Measurements from ENCODE around the gene CRISP3. TPM values are rescaled to one million over a fixed set of nuclear protein-coding genes. Genes with fewer than 3 reads are reported as not detected.
A peak's percentile ranks its signal among the peaks of the same experiment; 100 is the strongest.

The CRISP3 gene
- total and polyA plus RNA-seq, 9 of the 15 experiments (the other 6 are each of a cell fraction or from before 2014, with no cell fraction given), result 0.21 to 2.0 (median 0.58) TPM

DNA sequence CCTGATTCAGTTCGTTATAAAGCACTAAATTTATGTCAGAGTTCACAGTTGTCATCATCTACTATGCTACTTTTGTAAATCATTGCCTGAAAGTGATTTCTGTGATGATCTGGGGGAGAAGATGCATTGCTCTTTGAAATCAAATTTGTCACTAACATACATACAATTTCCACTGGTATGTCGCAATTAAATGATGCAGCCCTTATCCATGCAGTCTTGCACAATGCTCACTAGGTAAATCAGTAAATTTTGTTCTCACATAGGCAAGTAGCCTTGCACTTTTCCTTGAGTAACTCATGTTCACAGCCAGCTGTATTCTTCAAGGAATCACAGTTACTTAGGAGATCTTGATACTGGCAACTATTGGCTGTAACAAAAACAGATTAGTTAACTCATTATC is 51.7 kb downstream of the CRISP3 start:
- H3K36me3 ChIP-seq (ENCODE audit: control insufficient read depth, insufficient read depth, low read length), result no peaks in the 10 kb centered on the region
- no peak overlapping the region for H3K4me3 ChIP-seq
- H3K27ac ChIP-seq (ENCODE audit: extremely low read depth, low read depth, low read length), result no peak overlapping the region
- no peaks in the 10 kb centered on the region for H3K4me1 ChIP-seq (replicated peaks in 1 of 2; ENCODE audit: control insufficient read depth in 2 of 2, insufficient read depth in 2 of 2, low read length in 2 of 2)
- in situ Hi-C loops (cut with MboI) (no loop called here), intact Hi-C loops (cut with micrococcal nuclease) (no loop called here)
- H2AFZ ChIP-seq (ENCODE audit: low read depth, low read length), result no peak overlapping the region
- ATAC-seq (no peak), DNase-seq (ENCODE audit: extremely low read depth in 1 of 4, low spot score in 3 of 4) (no peak), FAIRE-seq (no peak)
- POLR2A ChIA-PET, result no interaction called here
- H3K27me3 ChIP-seq (ENCODE audit: control insufficient read depth in 2 of 2, insufficient read depth in 2 of 2, low read length in 2 of 2), result no peaks in the 10 kb centered on the region
- TF ChIP-seq ZNF507 (tag; conservative IDR thresholded peaks at IDR 0.05) (no peak), CEBPG (CRISPR knock-in tag; IDR thresholded peaks at IDR 0.05) (peak; percentile 21; the same call in 1 of the 2 replicates), CEBPG (tag; conservative IDR thresholded peaks at IDR 0.05 in 1 of 2, IDR thresholded peaks at IDR 0.05 in 1 of 2) (peak; percentile 45 to 62; a peak in 2 of 4 replicates), TRIM24 (IDR thresholded peaks at IDR 0.05) (peak; percentile 28 to 40; a peak in 1 of 4 replicates), CEBPB (tag; IDR thresholded peaks at IDR 0.05) (peak; percentile 94), PCBP1 (IDR thresholded peaks at IDR 0.05; ENCODE audit: low read depth, low read length, poor library complexity, severe bottlenecking) (no peak)
- no peaks in the 10 kb centered on the region for H3K79me2 ChIP-seq (ENCODE audit: control insufficient read depth, insufficient read depth, low read length)
- H3K9me1 ChIP-seq (ENCODE audit: control insufficient read depth, insufficient read depth, low read length), result no peaks in the 10 kb centered on the region
- no TSS peak for BruUV-seq (replicated peaks)
- no peaks in the 10 kb centered on the region for H4K20me1 ChIP-seq (replicated peaks; ENCODE audit: control insufficient read depth, insufficient read depth, low read length)
- 38% methylated on average over 2 of the region's 2 CpGs for WGBS (ENCODE audit: insufficient coverage, low coverage, missing lambda C conversion rate)
- H3K9me3 ChIP-seq (replicated peaks; ENCODE audit: control insufficient read depth, insufficient read depth, low read depth, low read length), result peaks cover 13% of the 10 kb centered on the region
- no peak overlapping the region for H3K4me2 ChIP-seq (ENCODE audit: insufficient read depth, low read length)
- H3K9ac ChIP-seq (ENCODE audit: insufficient read depth in 1 of 2, low read depth in 2 of 2, low read length in 2 of 2), result no peak overlapping the region
- CTCF ChIA-PET (ENCODE audit: low intra/inter-chr PET ratio), result no interaction called here

Other genes with a start within 250 kb of the CRISP3 start
Only the 7 nearest of the 8 such genes appear.
- not detected in 2 replicates for gene C6orf141, start 193.7 kb downstream of the CRISP3 start, total RNA-seq (2014; rRNA removed)
- gene C6orf141, start 193.7 kb downstream of the CRISP3 start, total RNA-seq (2014; rRNA removed; fragmentation: Illumina TruSeq; extraction: Trizol), result not detected in 2 replicates
- gene C6orf141, start 193.7 kb downstream of the CRISP3 start, total RNA-seq (2015; rRNA removed; fragmentation: Illumina TruSeq; extraction: Trizol), result not detected in 2 replicates
- not detected in 2 replicates for gene C6orf141, start 193.7 kb downstream of the CRISP3 start, total RNA-seq (2021)
- not detected in 2 replicates for gene C6orf141, start 193.7 kb downstream of the CRISP3 start, polyA plus RNA-seq (2011; rRNA removed)
- not detected in 2 replicates for gene C6orf141, start 193.7 kb downstream of the CRISP3 start, polyA plus RNA-seq (2014; fragmentation: Illumina TruSeq; extraction: Trizol)
- gene C6orf141, start 193.7 kb downstream of the CRISP3 start, polyA plus RNA-seq (2014; fragmentation: Nextera tagmentation; extraction: Ambion mirVana), result not detected
- gene C6orf141, start 193.7 kb downstream of the CRISP3 start, polyA plus RNA-seq (2014; rRNA removed), result not detected in 2 replicates
- gene RHAG, start 107.5 kb downstream of the CRISP3 start, total RNA-seq (2014; rRNA removed), result 290 and 296 TPM in 2 replicates
- 505 and 540 TPM in 2 replicates for gene RHAG, start 107.5 kb downstream of the CRISP3 start, total RNA-seq (2014; rRNA removed; fragmentation: Illumina TruSeq; extraction: Trizol)
- gene RHAG, start 107.5 kb downstream of the CRISP3 start, total RNA-seq (2015; rRNA removed; fragmentation: Illumina TruSeq; extraction: Trizol), result 394 and 412 TPM in 2 replicates
- 327 and 345 TPM in 2 replicates for gene RHAG, start 107.5 kb downstream of the CRISP3 start, total RNA-seq (2021)
- gene RHAG, start 107.5 kb downstream of the CRISP3 start, polyA plus RNA-seq (2011; rRNA removed), result 900 and 1,096 TPM in 2 replicates
- 433 and 532 TPM in 2 replicates for gene RHAG, start 107.5 kb downstream of the CRISP3 start, polyA plus RNA-seq (2014; fragmentation: Illumina TruSeq; extraction: Trizol)
- 1,000 to 10,000 TPM; 1,125 to 1,202 TPM for gene RHAG, start 107.5 kb downstream of the CRISP3 start, polyA plus RNA-seq (2014; fragmentation: Nextera tagmentation; extraction: Ambion mirVana)
- 359 and 423 TPM in 2 replicates for gene RHAG, start 107.5 kb downstream of the CRISP3 start, polyA plus RNA-seq (2014; rRNA removed)
- not detected in 2 replicates for gene CRISP2, start 30.8 kb downstream of the CRISP3 start, total RNA-seq (2014; rRNA removed)
- gene CRISP2, start 30.8 kb downstream of the CRISP3 start, total RNA-seq (2014; rRNA removed; fragmentation: Illumina TruSeq; extraction: Trizol), result 0.13 TPM in 1 of 2 replicates, not detected in the other
- gene CRISP2, start 30.8 kb downstream of the CRISP3 start, total RNA-seq (2015; rRNA removed; fragmentation: Illumina TruSeq; extraction: Trizol), result not detected in 2 replicates
- not detected in 2 replicates for gene CRISP2, start 30.8 kb downstream of the CRISP3 start, total RNA-seq (2021)
- 0.07 TPM in 1 of 2 replicates, not detected in the other for gene CRISP2, start 30.8 kb downstream of the CRISP3 start, polyA plus RNA-seq (2011; rRNA removed)
- gene CRISP2, start 30.8 kb downstream of the CRISP3 start, polyA plus RNA-seq (2014; fragmentation: Illumina TruSeq; extraction: Trizol), result 0.15 TPM in 1 of 2 replicates, not detected in the other
- gene CRISP2, start 30.8 kb downstream of the CRISP3 start, polyA plus RNA-seq (2014; fragmentation: Nextera tagmentation; extraction: Ambion mirVana), result not detected
- not detected in 2 replicates for gene CRISP2, start 30.8 kb downstream of the CRISP3 start, polyA plus RNA-seq (2014; rRNA removed)
- not detected in 2 replicates for gene PGK2, start 42.9 kb upstream of the CRISP3 start, total RNA-seq (2014; rRNA removed)
- gene PGK2, start 42.9 kb upstream of the CRISP3 start, total RNA-seq (2014; rRNA removed; fragmentation: Illumina TruSeq; extraction: Trizol), result not detected in 2 replicates
- not detected in 2 replicates for gene PGK2, start 42.9 kb upstream of the CRISP3 start, total RNA-seq (2015; rRNA removed; fragmentation: Illumina TruSeq; extraction: Trizol)
- not detected in 2 replicates for gene PGK2, start 42.9 kb upstream of the CRISP3 start, total RNA-seq (2021)
- not detected in 2 replicates for gene PGK2, start 42.9 kb upstream of the CRISP3 start, polyA plus RNA-seq (2011; rRNA removed)
- gene PGK2, start 42.9 kb upstream of the CRISP3 start, polyA plus RNA-seq (2014; fragmentation: Illumina TruSeq; extraction: Trizol), result not detected in 2 replicates
- gene PGK2, start 42.9 kb upstream of the CRISP3 start, polyA plus RNA-seq (2014; fragmentation: Nextera tagmentation; extraction: Ambion mirVana), result not detected
- gene PGK2, start 42.9 kb upstream of the CRISP3 start, polyA plus RNA-seq (2014; rRNA removed), result not detected in 2 replicates
- gene CRISP1, start 122.1 kb upstream of the CRISP3 start, total RNA-seq (2014; rRNA removed), result not detected in 2 replicates
- gene CRISP1, start 122.1 kb upstream of the CRISP3 start, total RNA-seq (2014; rRNA removed; fragmentation: Illumina TruSeq; extraction: Trizol), result not detected in 2 replicates
- gene CRISP1, start 122.1 kb upstream of the CRISP3 start, total RNA-seq (2015; rRNA removed; fragmentation: Illumina TruSeq; extraction: Trizol), result not detected in 2 replicates
- gene CRISP1, start 122.1 kb upstream of the CRISP3 start, total RNA-seq (2021), result not detected in 2 replicates
- gene CRISP1, start 122.1 kb upstream of the CRISP3 start, polyA plus RNA-seq (2011; rRNA removed), result not detected in 2 replicates
- not detected in 2 replicates for gene CRISP1, start 122.1 kb upstream of the CRISP3 start, polyA plus RNA-seq (2014; fragmentation: Illumina TruSeq; extraction: Trizol)
- not detected for gene CRISP1, start 122.1 kb upstream of the CRISP3 start, polyA plus RNA-seq (2014; fragmentation: Nextera tagmentation; extraction: Ambion mirVana)
- not detected in 2 replicates for gene CRISP1, start 122.1 kb upstream of the CRISP3 start, polyA plus RNA-seq (2014; rRNA removed)
- not detected in 2 replicates for gene DEFB114, start 219.8 kb upstream of the CRISP3 start, total RNA-seq (2014; rRNA removed)
- not detected in 2 replicates for gene DEFB114, start 219.8 kb upstream of the CRISP3 start, total RNA-seq (2014; rRNA removed; fragmentation: Illumina TruSeq; extraction: Trizol)
- gene DEFB114, start 219.8 kb upstream of the CRISP3 start, total RNA-seq (2015; rRNA removed; fragmentation: Illumina TruSeq; extraction: Trizol), result not detected in 2 replicates
- gene DEFB114, start 219.8 kb upstream of the CRISP3 start, total RNA-seq (2021), result not detected in 2 replicates
- gene DEFB114, start 219.8 kb upstream of the CRISP3 start, polyA plus RNA-seq (2011; rRNA removed), result not detected in 2 replicates
- not detected in 2 replicates for gene DEFB114, start 219.8 kb upstream of the CRISP3 start, polyA plus RNA-seq (2014; fragmentation: Illumina TruSeq; extraction: Trizol)
- not detected for gene DEFB114, start 219.8 kb upstream of the CRISP3 start, polyA plus RNA-seq (2014; fragmentation: Nextera tagmentation; extraction: Ambion mirVana)
- not detected in 2 replicates for gene DEFB114, start 219.8 kb upstream of the CRISP3 start, polyA plus RNA-seq (2014; rRNA removed)
- not detected in 2 replicates for gene DEFB113, start 225.2 kb upstream of the CRISP3 start, total RNA-seq (2014; rRNA removed)
- not detected in 2 replicates for gene DEFB113, start 225.2 kb upstream of the CRISP3 start, total RNA-seq (2014; rRNA removed; fragmentation: Illumina TruSeq; extraction: Trizol)
- gene DEFB113, start 225.2 kb upstream of the CRISP3 start, total RNA-seq (2015; rRNA removed; fragmentation: Illumina TruSeq; extraction: Trizol), result not detected in 2 replicates
- gene DEFB113, start 225.2 kb upstream of the CRISP3 start, total RNA-seq (2021), result not detected in 2 replicates
- gene DEFB113, start 225.2 kb upstream of the CRISP3 start, polyA plus RNA-seq (2011; rRNA removed), result not detected in 2 replicates
- gene DEFB113, start 225.2 kb upstream of the CRISP3 start, polyA plus RNA-seq (2014; fragmentation: Illumina TruSeq; extraction: Trizol), result not detected in 2 replicates
- not detected for gene DEFB113, start 225.2 kb upstream of the CRISP3 start, polyA plus RNA-seq (2014; fragmentation: Nextera tagmentation; extraction: Ambion mirVana)
- gene DEFB113, start 225.2 kb upstream of the CRISP3 start, polyA plus RNA-seq (2014; rRNA removed), result not detected in 2 replicates

Data from K562 (cell line).